HL-60 (cell line): ENCODE results near the gene HCFC1.

Experiments used
- DNase-seq, 2 experiments: peaks; one replicate each; pipeline ENCODE4 v3.0.0-alpha.2; 2010 to 2020; ENCODE audit warnings: low read depth in 1 of 2, low spot score in 1 of 2
- H3K27ac ChIP-seq: fragments of 250-450 bp; sonication (Bioruptor Pico); replicated peaks from 2 replicates; pipeline ENCODE4 v1.5.1; 2020; ENCODE audit warnings: mild to moderate bottlenecking, moderate library complexity
- H3K27me3 ChIP-seq: fragments of 250-450 bp; sonication (Bioruptor Pico); 2 replicates; pipeline ENCODE4 v1.5.1; 2021; ENCODE audit warnings: mild to moderate bottlenecking, moderate library complexity; ENCODE audit not compliant: insufficient read depth, poor library complexity, severe bottlenecking
- H3K4me3 ChIP-seq: replicated peaks from 2 replicates; pipeline ENCODE4 v1.5.1; 2011; ENCODE audit warnings: mild to moderate bottlenecking, control low read depth, low read length; ENCODE audit not compliant: insufficient read depth
- GABPA ChIP-seq: IDR thresholded peaks from 2 replicates; pipeline ENCODE4 v1.6.1; 2012; ENCODE audit warnings: low read depth
- POLR2AphosphoS5 ChIP-seq: IDR thresholded peaks from 2 replicates; pipeline ENCODE4 v1.6.1; 2012; ENCODE audit warnings: low read depth
- SPI1 ChIP-seq: IDR thresholded peaks from 2 replicates; pipeline ENCODE4 v1.6.1; 2012; ENCODE audit warnings: low read depth, mild to moderate bottlenecking, borderline replicate concordance
- TF ChIP-seq, protein P1 (sequence below): IDR thresholded peaks from one replicate; pipeline ENCODE4 v1.5.1; 2011; ENCODE audit warnings: low read length, control low read depth, inconsistent platforms; ENCODE audit not compliant: insufficient read depth
- TF ChIP-seq, protein P2 (sequence below): IDR thresholded peaks from 2 replicates; pipeline ENCODE4 v1.6.1; 2012; ENCODE audit warnings: low read depth; ENCODE audit not compliant: insufficient replicate concordance

HCFC1 gene

GRCh38 chrX:154011376-154012335 lies 40.0 kb upstream of the HCFC1 start:
- TF ChIP-seq, protein P1, sequence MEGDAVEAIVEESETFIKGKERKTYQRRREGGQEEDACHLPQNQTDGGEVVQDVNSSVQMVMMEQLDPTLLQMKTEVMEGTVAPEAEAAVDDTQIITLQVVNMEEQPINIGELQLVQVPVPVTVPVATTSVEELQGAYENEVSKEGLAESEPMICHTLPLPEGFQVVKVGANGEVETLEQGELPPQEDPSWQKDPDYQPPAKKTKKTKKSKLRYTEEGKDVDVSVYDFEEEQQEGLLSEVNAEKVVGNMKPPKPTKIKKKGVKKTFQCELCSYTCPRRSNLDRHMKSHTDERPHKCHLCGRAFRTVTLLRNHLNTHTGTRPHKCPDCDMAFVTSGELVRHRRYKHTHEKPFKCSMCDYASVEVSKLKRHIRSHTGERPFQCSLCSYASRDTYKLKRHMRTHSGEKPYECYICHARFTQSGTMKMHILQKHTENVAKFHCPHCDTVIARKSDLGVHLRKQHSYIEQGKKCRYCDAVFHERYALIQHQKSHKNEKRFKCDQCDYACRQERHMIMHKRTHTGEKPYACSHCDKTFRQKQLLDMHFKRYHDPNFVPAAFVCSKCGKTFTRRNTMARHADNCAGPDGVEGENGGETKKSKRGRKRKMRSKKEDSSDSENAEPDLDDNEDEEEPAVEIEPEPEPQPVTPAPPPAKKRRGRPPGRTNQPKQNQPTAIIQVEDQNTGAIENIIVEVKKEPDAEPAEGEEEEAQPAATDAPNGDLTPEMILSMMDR: no peak
- no peak for TF ChIP-seq GABPA
- TF ChIP-seq SPI1: no peak
- TF ChIP-seq, protein P2, sequence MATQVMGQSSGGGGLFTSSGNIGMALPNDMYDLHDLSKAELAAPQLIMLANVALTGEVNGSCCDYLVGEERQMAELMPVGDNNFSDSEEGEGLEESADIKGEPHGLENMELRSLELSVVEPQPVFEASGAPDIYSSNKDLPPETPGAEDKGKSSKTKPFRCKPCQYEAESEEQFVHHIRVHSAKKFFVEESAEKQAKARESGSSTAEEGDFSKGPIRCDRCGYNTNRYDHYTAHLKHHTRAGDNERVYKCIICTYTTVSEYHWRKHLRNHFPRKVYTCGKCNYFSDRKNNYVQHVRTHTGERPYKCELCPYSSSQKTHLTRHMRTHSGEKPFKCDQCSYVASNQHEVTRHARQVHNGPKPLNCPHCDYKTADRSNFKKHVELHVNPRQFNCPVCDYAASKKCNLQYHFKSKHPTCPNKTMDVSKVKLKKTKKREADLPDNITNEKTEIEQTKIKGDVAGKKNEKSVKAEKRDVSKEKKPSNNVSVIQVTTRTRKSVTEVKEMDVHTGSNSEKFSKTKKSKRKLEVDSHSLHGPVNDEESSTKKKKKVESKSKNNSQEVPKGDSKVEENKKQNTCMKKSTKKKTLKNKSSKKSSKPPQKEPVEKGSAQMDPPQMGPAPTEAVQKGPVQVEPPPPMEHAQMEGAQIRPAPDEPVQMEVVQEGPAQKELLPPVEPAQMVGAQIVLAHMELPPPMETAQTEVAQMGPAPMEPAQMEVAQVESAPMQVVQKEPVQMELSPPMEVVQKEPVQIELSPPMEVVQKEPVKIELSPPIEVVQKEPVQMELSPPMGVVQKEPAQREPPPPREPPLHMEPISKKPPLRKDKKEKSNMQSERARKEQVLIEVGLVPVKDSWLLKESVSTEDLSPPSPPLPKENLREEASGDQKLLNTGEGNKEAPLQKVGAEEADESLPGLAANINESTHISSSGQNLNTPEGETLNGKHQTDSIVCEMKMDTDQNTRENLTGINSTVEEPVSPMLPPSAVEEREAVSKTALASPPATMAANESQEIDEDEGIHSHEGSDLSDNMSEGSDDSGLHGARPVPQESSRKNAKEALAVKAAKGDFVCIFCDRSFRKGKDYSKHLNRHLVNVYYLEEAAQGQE: no peak
- no peak; the same call in none of the 2 replicates for TF ChIP-seq POLR2AphosphoS5
- DNase-seq: peak in 1 of 2 experiments; percentile 26
- H3K27me3 ChIP-seq: no peaks in the 10 kb centered on the region
- H3K27ac ChIP-seq: no peak overlapping the region
- H3K4me3 ChIP-seq: no peak overlapping the region

- Histone ChIP-seq H3K4me3 (no peak overlapping the region), H3K27ac (no peak overlapping the region), H3K27me3 (no peaks in the 10 kb centered on the region)
- DNase-seq: peak in 1 of 2 experiments; percentile 49
- TF ChIP-seq, protein P2: no peak
- TF ChIP-seq, protein P1: no peak
- no peak for TF ChIP-seq SPI1
- no peak for TF ChIP-seq POLR2AphosphoS5
- no peak for TF ChIP-seq GABPA
Observed at GRCh38 chrX:154010330-154011087, 38.9 kb upstream of the HCFC1 start.

DNA sequence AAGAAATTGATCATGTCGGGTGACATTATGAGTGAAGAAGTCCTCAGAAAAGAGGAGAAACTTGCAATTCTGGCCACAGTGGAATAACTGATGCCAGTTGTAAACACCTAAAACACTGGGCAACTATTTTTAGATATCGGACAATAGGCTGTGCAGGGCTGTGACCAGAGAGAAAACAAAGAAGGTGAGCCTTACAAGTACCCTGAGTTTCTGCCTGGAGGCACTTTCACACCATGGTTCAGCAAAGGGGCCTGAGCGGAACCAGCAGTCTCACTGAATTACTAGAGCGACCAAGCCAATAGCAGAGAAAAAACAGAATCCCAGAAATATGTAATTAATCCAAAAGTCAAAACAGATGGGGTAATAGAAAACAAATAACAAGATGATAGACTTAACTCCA lies 36.9 kb upstream of the HCFC1 start:
- Histone ChIP-seq H3K27ac (peak overlapping the region; percentile 36), H3K27me3 (no peaks in the 10 kb centered on the region), H3K4me3 (no peak overlapping the region)
- DNase-seq: no peak
- TF ChIP-seq, protein P2: no peak
